ENCODE results near the gene P2RX5.
"Not testable (repeated sequence)": the region's sequence is repeated elsewhere in the genome, so short reads cannot be mapped to it uniquely, and the experiment has no call there.

P2RX5 gene

GRCh38 chr17:3695723-3696411, at the start of gene P2RX5:
Gene P2RX5 (minus strand): TSS chr17:3696155. CDS start chr17:3696005, 150 bp downstream.
- DNase-seq = no peak

DNA sequence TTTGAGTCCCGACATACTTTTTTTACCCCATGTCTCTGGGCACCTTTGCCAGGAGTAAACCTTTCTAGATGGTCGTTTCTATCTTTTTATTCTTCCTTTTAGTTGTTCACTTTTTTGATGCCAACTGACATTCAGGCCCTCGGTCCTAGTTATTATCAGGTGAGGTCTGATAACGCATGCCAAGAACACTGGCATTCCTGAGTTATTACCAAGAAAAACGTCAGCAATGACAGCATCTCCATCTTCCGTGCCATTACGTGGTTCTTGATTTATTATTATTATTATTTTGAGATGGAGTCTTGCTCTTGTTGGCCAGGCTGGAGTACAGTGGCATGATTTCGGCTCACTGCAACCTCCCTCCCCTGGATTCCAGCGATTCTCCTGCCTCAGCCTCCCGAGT, 49.1 kb upstream of the P2RX5 start:
- no peak for DNase-seq

DNA sequence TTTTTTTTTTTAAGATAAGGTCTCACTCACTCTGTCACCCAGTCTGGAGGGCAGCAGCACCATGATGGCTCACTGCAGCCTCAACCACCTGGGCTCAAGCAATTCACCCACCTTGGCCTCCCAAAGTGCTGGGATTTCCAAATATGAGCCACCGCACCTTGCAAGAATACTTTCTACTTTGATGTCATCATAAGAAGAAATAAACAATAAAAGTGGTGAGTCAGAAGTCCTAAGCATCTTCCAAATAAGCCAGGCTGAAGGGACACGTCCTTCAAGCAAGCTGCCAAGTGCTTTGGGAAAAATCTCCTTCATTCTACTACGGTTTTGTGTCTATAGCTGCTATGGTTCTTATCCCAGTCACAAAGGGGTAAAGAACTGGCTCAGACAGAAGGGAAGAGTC, 48.1 kb upstream of the P2RX5 start:
- no peak for DNase-seq

- DNase-seq = no peak
These were observed 44.7 kb upstream of the P2RX5 start for GRCh38 chr17:3740611-3741073.

GRCh38 chr17:3739422-3740124, 43.6 kb upstream of the P2RX5 start:
- no peak for DNase-seq

DNA sequence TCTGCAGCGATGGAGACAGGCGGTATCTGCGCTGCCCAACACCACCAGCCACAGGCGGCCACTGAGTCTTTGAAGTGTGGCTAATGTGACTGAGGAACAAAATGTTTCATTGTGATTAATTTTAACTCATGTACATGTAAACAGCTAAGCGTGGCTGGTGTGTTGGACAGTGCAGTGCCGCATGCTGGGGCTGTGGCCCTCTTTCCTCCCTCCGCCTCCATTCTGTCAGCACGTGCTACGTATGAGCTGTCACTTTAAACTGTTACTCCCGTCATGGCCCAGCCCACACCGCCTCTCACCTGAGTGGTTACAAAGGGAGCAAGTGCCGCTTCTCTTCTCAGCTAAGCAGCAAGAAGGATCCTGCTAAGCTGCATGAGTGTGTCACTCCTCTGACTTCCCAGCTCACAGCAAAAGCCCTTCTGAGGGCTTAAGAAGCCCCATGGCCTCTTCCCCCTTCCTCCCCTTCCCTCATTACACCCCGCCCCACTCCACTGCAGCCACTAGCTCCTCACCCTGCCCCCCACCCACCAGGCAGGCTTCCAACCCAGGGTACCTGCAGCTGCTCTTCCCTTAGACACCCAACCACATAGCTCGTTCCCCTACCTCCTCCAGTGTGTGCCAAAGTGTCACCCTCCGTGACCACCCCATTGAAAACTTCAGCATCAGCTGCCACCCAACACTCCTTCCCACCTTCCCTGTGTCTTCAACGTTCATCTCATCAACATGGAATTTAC, 42.8 kb upstream of the P2RX5 start:
- no peak for DNase-seq

GRCh38 chr17:3735515-3735914, 39.6 kb upstream of the P2RX5 start:
- no peak for DNase-seq

GRCh38 chr17:3734911-3735276, 38.9 kb upstream of the P2RX5 start:
- DNase-seq = not testable (repeated sequence)

DNA sequence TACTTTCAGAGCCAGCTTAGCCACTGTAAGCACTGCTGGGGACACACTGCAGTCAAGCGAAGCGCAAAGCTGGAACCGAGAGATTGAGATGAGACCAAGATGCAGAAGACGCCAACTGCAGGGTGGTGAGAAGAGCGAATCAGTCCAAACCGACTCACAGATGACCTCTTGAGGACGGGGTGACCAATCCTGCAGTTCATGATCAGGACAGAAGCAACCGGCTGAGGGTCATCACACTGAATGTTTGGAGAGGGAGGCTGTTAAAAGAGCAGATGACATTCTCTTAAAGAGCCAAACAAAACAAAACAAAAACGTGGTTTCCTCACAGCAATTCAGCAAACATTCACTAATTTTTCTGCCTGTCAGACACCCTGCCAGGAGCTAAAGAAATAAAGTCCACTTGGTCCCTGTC, 36.3 kb upstream of the P2RX5 start:
- no peak for DNase-seq

- no peak for DNase-seq
These were observed 35.0 kb upstream of the P2RX5 start for GRCh38 chr17:3730881-3731429.

- DNase-seq = no peak
These were observed 33.9 kb upstream of the P2RX5 start for GRCh38 chr17:3729881-3730280.

GRCh38 chr17:3728099-3728498, 32.1 kb upstream of the P2RX5 start:
- not testable (repeated sequence) for DNase-seq

GRCh38 chr17:3727041-3727440, 31.1 kb upstream of the P2RX5 start:
- no peak for DNase-seq

- no peak for DNase-seq
These were observed 28.6 kb upstream of the P2RX5 start for GRCh38 chr17:3724378-3725077.

- peak; percentile 88 for DNase-seq
These were observed 27.8 kb upstream of the P2RX5 start, which contains the start of gene HASPIN for GRCh38 chr17:3723556-3724377. Gene HASPIN (plus strand): TSS chr17:3723903. CDS start chr17:3723936, 33 bp downstream.

DNA sequence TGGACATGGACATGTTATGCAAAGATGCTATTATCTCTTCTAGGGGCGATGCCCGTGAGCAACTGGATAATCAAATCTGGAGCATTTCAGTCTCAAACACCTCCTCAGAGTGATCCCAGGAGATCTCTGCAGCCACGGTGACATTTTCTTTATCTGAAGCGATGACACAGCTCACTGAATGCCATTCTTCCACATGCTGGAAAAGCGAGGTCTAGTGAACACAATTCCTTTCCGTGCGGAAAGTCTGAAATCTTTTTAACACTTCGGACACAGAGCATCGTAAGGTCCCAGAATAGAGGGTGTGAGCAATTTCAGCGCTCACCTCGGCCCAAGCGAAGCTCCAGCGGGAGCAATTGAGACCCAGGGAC, 27.2 kb upstream of the P2RX5 start:
- DNase-seq = no peak

- DNase-seq = no peak
These were observed 26.8 kb upstream of the P2RX5 start for GRCh38 chr17:3722716-3723115.

DNA sequence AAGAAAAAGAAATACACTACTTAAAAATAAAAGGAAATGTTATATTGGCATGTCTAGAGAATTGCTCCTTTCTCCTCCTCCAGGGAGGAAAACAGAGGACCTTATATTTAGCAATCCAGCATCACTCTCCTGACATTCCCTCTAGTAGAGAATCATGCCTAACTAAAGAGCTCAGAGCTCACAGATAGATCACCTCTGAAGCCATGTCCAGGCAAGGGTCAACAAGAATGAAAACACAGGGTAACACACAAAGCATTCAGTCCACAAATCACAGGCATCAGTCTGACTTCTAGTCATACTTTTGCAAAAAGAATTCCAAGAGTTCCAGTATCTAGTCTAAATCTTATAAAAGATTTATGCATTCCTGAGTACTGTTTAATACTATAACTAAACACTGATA, 23.3 kb upstream of the P2RX5 start:
- no peak for DNase-seq

DNA sequence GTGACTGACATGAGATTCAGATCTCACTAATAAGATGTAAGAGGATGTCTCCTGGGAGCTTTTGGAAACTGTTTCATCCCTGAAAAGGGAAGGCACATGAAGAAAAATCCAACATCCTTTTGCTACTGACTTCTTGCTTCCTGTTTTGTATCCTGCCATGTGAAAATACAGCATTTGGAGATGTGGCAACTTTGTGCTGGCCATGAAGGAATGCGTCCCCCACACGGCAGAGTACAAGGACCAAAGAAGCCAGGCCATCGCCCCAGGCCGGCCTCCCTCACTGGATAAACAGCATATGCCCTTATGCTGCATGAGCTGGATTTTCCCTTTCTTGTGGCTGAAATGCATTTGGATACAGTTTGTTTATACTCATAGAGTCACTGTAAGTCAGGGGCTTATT, 22.2 kb upstream of the P2RX5 start:
- DNase-seq = no peak

- DNase-seq = no peak
These were observed 19.3 kb upstream of the P2RX5 start for GRCh38 chr17:3715296-3715695.

- no peak for DNase-seq
These were observed 17.0 kb upstream of the P2RX5 start for GRCh38 chr17:3712811-3713463.
